Endometrial microvascular endothelial cells (primary cell): Measurements from ENCODE around the gene TACR2. TPM values are rescaled to one million over a fixed set of nuclear protein-coding genes. Genes with fewer than 3 reads are reported as not detected.

Experiments used
- in situ Hi-C: cut with HindIII; loops from 2 replicates; pipeline ENCODE4 v1.10.0; 2017; ENCODE audit warnings: low sequenced_read_pairs, low pct_unique_long_range_greater_than_20kb; ENCODE audit errors: inconsistent ontology term
- total RNA-seq: library from RNA; depleted of rRNA; stranded (reverse); fragments of >200 nt; gene quantifications from one replicate; pipeline ENCODE4 v1.2.3, GENCODE V29; 2015; ENCODE audit errors: inconsistent ontology term

TACR2 gene
- total RNA-seq, 1 donor from 2014 or later = not detected

DNA sequence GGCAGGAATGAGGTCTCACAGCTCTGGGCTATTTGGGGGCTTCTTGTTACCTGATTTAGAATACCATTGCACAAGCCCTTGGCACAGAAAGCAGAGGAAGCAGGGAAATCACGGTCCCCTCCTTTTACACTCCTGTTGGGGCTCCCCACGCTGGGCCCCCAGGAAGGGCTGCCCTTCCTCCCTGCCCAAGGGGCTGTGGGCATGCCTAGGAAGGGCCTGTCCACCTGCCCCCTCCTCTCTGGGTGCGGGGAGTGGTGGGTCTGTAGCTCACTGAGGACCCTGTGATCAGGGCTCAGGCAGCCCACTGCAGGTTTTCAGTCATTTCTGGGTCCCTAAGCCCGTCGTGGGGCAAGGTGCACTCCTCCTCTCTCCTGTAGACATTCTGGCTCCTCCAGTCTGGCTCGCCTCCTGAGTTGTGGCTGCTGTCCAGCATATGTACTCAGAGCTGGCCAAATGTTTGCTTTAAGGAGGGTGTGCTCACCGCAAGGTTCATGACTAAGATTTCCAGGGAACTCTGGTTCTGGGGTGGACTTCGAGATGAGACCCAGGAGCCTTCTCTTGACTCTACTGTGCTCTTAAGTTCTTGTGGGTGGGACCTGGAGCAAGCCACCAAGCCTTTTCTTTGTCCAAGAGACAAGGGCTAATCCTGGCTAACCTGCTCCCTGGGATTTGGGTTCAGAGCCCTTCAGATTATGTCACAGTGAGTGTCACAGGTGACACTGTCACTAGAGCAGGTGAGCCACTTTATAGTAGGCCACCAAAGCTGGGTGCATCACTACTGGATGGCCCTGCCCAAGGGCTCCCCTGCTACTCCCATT lies 56.0 kb downstream of the TACR2 start:
- in situ Hi-C loops = no loop called here

DNA sequence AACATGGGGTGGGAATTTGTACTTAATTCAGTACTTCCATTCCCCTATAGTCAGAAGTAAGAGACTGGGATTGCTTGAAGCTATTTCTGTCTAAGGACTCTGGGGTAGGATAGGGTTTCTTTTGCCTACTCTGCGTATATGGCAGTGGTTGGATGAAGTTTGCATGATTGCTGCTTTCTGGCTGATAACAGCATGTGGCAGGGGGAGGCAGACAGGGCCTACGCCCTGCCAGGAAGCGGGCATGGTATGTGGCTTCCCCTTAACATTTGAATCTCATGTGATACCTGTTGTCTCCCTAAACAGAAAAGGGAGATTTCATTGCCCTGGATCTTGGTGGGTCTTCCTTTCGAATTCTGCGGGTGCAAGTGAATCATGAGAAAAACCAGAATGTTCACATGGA lies 57.1 kb downstream of the TACR2 start:
- in situ Hi-C loops = no loop called here

DNA sequence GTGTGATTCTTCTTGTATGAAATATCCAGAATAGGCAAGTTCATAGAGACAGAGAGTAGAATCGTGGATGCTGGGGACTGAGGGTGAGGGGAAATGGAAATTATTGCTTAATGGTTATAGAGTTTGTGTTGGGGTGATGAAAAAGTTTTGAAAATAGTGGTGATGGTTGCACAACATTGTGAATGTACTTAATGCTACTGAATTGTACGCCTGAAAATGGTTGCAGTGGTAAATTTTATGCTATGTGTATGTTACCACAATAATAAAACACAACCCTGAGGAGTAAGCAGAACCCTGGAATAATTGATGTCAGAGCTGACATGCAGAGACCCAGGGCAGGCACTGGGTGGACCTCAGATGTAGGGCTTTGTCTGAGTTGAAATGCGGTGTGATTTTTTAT lies 57.6 kb downstream of the TACR2 start:
- in situ Hi-C loops = no loop called here

DNA sequence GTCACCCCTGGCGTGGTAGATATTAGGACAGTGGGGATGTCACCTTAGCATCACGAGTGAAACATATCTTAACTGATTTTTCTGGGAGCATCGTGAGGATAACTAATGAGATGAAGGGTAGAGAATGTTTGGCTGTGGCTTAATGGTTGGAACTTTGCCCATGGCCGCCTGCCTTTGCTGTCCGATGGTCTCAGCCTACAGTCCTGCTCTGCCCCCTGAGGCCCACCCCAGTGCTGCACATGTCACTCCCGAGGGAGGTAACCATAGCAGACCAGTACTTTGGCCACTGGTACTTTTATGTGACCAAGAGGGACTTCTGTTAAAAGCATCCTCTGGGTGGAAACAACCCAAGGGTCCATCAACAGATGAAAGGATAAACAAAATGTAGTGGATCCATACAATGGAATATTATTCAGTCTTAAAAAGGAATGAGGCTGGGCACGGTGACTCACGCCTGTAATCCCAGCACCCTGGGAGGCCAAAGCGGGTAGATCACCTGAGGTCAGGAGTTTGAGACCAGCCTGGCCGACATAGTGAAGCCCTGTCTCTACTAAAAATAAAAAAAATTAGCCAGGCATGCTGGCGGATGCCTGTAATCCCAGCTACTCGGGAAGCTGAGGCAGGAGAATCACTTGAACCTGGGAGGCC lies 58.4 kb downstream of the TACR2 start:
- in situ Hi-C loops = no loop called here

DNA sequence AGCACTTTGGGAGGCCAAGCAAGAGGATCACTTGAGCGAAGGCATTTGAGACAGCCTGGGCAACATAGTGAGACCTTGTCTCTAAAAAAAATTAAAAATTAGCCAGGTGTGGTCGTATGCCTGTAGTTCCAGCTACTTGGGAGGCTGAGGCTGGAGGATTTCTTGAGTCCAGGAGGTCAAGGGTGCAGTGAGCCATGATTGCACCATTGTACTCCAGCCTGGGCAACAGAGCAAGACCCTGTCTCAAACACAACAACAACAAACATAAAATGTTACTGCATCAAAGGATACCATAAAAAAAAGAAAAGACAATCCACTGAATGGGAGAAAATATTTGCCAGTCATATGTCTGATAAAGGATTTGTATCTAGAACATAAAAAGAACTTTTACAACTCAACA lies 60.5 kb downstream of the TACR2 start:
- in situ Hi-C loops = no loop called here

DNA sequence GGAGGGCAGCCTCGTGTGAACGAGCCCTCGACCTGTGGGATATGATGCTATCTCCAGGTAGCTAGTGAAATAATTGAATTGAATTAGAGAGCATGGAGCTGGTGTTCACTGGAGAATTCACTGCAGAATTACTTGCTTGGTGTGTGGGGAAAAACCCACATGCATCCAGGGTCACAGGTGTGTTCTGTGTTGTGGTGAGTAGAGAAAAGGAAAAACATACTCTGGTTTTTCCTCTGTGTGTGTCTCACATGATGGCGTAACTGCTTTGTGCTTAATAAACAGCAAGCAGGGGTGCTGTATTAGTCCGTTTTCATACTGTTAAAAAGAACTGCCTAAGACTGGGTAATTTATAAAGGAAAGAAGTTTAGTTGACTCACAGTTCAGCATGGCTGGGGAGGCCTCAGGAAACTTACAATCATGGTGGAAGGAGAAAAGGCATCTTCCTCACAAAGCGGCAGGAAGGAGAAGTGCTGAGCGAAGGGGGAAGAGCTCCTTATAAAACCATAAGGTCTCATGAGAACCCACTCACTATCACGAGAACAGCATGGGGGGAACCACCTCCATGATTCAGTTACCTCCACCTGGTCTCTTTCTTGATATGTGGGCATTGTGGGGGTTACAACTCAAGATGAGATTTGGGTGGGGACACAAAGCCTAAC lies 62.6 kb downstream of the TACR2 start:
- in situ Hi-C loops = no loop called here

Other genes with a start within 250 kb of the TACR2 start
- 41.4 TPM for gene SUPV3L1, start 236.7 kb downstream of the TACR2 start, total RNA-seq
- gene HKDC1, start 196.6 kb downstream of the TACR2 start, total RNA-seq = not detected
- 128 TPM for gene HK1, start 138.4 kb downstream of the TACR2 start, total RNA-seq
- gene TSPAN15, start 34.5 kb upstream of the TACR2 start, total RNA-seq = 52.4 TPM
- not detected for gene NEUROG3, start 156.5 kb upstream of the TACR2 start, total RNA-seq
- gene FAM241B, start 213.3 kb upstream of the TACR2 start, total RNA-seq = not detected